Colonic mucosa (tissue), 4 donors: ENCODE measurements around the gene SATL1. TPM values are rescaled to one million over a fixed set of nuclear protein-coding genes. Genes with fewer than 3 reads are reported as not detected.

ENCODE experiments used
- DNase-seq: peaks from one replicate; pipeline ENCODE4 v3.0.0-alpha.2; 2020
- H3K27ac ChIP-seq: fragments of 200-600 bp; one replicate; pipeline ENCODE4 v1.8.0; 2021
- H3K27me3 ChIP-seq: fragments of 200-600 bp; one replicate; pipeline ENCODE4 v1.8.0; 2021
- H3K36me3 ChIP-seq: fragments of 200-600 bp; one replicate; pipeline ENCODE4 v1.8.0; 2021
- H3K4me1 ChIP-seq: fragments of 200-600 bp; one replicate; pipeline ENCODE4 v1.8.0; 2021; ENCODE audit warnings: mild to moderate bottlenecking
- H3K4me3 ChIP-seq: fragments of 200-600 bp; one replicate; pipeline ENCODE4 v1.8.0; 2021
- H3K9ac ChIP-seq, 2 donors: one replicate each; pipeline ENCODE4 v1.7.0; 2013; ENCODE audit warnings: control low read depth in 2 of 2, low read depth in 2 of 2, low read length in 2 of 2
- H3K9me3 ChIP-seq: fragments of 200-600 bp; one replicate; pipeline ENCODE4 v1.8.0; 2021
- intact Hi-C: fragments of 100-400 bp; cut with DNase I; formaldehyde crosslinking; loops from one replicate; pipeline ENCODE4 v1.14.1; 2022
- total RNA-seq, 2 donors: library from RNA; stranded (reverse); fragmentation: NEBNext Ultra II Directional in 1 of 2; extraction: Animal tissue kit (Norgen Biotek cat#: 25700) in 1 of 2; gene quantifications; one replicate each; pipeline ENCODE4 v1.2.1, GENCODE V29; 2021
- TF ChIP-seq, protein P1 (sequence below): fragments of 200-600 bp; IDR thresholded peaks from one replicate; pipeline ENCODE4 v1.8.0; 2022; ENCODE audit warnings: antibody characterized with exemption, mild to moderate bottlenecking
- donor health status: healthy.
- donor health status: DM: no; HTN: no; CAD: no.
- donor health status: DM: no; HTN: no; CAD: no.

Gene SATL1
- total RNA-seq, 2 donors from 2014 or later: not detected

DNA sequence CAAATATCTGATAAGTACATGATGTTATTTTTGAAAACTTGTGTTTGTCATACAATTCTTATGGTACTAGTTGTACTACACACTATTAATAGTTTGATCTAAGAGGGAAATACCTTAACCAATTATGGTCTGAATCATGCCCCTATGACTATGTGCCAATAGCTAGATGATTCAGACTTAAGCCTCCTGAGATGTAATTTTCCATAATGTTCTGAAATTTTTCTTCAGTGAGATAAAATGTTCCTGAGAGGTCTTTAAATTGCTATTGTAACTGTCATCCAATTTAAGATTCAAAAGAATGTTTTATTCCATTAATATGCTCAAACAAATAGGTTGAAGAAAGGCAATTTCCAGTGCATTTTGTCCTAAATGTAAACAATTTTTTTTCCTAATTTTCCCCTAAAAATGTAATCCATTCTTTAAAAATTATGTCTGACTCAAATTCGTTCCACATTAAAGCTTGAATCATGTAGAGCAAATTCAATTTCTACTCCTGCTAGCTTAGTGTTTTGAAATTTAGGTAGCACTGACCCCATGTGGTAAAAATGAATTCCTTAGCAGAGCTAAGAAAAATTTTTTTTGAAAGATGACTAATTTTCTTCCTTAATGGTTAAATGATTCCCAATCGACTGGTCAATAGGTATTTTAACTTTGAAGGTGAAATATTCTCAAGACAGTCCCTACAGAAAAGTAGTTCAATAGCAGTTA lies 190.8 kb downstream of the SATL1 start:
- Histone ChIP-seq H3K4me1 (no peaks in the 10 kb centered on the region), H3K9ac (no peak overlapping the region), H3K27me3 (no peaks in the 10 kb centered on the region), H3K27ac (no peak overlapping the region), H3K4me3 (no peak overlapping the region), H3K36me3 (no peaks in the 10 kb centered on the region), H3K9me3 (no peaks in the 10 kb centered on the region)
- intact Hi-C loops: loop anchor here (5.0 kb wide), 1 partner anchor 320 kb away; no protein-coding TSS in a partner anchor
- no peak for DNase-seq
- TF ChIP-seq, protein P1, sequence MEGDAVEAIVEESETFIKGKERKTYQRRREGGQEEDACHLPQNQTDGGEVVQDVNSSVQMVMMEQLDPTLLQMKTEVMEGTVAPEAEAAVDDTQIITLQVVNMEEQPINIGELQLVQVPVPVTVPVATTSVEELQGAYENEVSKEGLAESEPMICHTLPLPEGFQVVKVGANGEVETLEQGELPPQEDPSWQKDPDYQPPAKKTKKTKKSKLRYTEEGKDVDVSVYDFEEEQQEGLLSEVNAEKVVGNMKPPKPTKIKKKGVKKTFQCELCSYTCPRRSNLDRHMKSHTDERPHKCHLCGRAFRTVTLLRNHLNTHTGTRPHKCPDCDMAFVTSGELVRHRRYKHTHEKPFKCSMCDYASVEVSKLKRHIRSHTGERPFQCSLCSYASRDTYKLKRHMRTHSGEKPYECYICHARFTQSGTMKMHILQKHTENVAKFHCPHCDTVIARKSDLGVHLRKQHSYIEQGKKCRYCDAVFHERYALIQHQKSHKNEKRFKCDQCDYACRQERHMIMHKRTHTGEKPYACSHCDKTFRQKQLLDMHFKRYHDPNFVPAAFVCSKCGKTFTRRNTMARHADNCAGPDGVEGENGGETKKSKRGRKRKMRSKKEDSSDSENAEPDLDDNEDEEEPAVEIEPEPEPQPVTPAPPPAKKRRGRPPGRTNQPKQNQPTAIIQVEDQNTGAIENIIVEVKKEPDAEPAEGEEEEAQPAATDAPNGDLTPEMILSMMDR: no peak

DNA sequence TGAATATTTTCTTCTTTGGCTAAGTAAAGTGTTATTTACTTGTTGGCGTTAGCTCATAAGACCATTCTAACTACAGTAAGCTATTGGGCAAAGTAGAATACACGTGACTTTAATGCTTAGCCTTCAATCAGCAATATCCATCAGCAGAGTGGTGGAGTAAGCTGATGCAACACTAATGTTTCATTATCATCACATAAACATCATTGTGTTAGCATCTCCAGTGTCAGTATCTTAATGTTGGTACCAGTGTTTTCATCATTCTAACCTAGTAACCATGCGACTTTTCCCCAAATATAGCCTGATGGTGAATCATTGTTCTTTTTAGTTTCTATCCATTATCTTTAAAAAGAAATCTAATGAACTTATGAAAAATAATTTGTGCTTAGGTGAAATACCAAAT lies 191.4 kb downstream of the SATL1 start:
- no peaks in the 10 kb centered on the region for H3K4me1 ChIP-seq
- no peak for DNase-seq
- intact Hi-C loops: loop anchor here (5.0 kb wide), 1 partner anchor 320 kb away; no protein-coding TSS in a partner anchor
- TF ChIP-seq, protein P1: no peak
- H3K9me3 ChIP-seq: no peaks in the 10 kb centered on the region
- no peak overlapping the region for H3K9ac ChIP-seq
- H3K4me3 ChIP-seq: no peak overlapping the region
- H3K27me3 ChIP-seq: no peaks in the 10 kb centered on the region
- no peaks in the 10 kb centered on the region for H3K36me3 ChIP-seq
- no peak overlapping the region for H3K27ac ChIP-seq

DNA sequence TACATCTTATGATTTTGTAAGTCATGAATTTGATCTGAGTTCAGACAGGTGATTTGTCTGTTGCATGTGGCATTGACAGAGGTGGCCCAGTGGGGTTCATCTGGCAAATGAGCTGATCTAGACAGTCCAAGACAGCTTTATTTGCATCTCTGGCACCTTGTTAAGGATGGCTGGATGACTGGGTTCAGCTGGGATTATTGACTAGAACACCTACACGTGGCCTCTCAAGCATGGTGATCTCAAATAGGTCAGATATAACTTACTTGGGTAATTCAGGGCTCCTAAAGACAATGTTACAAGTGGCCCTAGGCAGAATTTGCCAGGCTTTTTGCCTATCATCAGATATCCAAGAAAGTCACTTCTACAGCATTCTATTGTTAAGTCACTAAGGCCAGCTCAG lies 192.0 kb downstream of the SATL1 start:
- no peaks in the 10 kb centered on the region for H3K4me1 ChIP-seq
- no peaks in the 10 kb centered on the region for H3K27me3 ChIP-seq
- H3K9ac ChIP-seq: no peak overlapping the region
- TF ChIP-seq, protein P1: no peak
- no peak for DNase-seq
- no peak overlapping the region for H3K4me3 ChIP-seq
- no peaks in the 10 kb centered on the region for H3K9me3 ChIP-seq
- no peaks in the 10 kb centered on the region for H3K36me3 ChIP-seq
- H3K27ac ChIP-seq: no peak overlapping the region
- intact Hi-C loops: loop anchor here (5.0 kb wide), 1 partner anchor 319 kb away; no protein-coding TSS in a partner anchor

Other genes with a start within 250 kb of the SATL1 start
- gene APOOL, start 239.9 kb downstream of the SATL1 start, total RNA-seq: 10 to 100 TPM; 22.3 to 31.9 TPM
- 1 to 10 TPM; 1.0 to 2.0 TPM for gene ZNF711, start 212 bp upstream of the SATL1 start, total RNA-seq
- gene POF1B, start 135.9 kb upstream of the SATL1 start, total RNA-seq: 100 to 1,000 TPM; 145 to 190 TPM